Measurements from ENCODE around the gene STAC3. TPM values are rescaled to one million over a fixed set of nuclear protein-coding genes. Genes with fewer than 3 reads are reported as not detected.

The STAC3 gene
- total and polyA plus RNA-seq, 12 donors = 0.30 to 2.9 (median 0.98) TPM

DNA sequence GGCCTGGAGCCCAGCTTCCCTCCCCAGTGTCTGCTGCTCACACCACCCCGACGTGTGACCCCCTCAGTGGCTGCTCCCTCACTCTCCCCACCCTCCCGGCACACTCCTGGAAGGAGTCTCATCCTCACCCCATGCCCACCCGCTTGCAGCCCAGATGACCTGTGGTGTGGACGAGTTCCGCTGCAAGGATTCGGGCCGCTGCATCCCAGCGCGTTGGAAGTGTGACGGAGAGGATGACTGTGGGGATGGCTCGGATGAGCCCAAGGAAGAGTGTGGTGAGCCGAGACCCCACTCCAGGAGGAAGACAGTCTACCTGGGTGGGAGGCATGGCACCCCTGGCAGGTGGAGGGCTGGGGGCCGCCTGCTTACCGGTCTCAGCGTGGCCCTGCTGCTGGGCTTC is 49.4 kb downstream of the STAC3 start:
- no peak overlapping the region for H3K27ac ChIP-seq

DNA sequence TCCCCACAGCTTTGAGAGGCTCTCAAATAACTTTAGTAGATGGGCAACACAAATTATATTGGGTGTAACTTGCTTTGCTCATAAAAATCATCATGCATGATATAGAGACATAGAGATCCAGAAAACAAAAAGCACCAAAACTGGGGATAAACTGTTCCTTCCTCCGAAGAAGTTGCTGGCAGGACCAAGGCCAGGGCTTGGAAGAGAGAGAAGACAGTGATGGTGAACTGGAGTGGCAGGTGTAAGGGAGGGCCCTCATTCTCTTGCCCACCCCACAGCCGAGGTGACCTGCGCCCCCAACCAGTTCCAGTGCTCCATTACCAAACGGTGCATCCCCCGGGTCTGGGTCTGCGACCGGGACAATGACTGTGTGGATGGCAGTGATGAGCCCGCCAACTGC is 49.8 kb downstream of the STAC3 start:
- ATAC-seq = no peak
- TF ChIP-seq, protein P1, sequence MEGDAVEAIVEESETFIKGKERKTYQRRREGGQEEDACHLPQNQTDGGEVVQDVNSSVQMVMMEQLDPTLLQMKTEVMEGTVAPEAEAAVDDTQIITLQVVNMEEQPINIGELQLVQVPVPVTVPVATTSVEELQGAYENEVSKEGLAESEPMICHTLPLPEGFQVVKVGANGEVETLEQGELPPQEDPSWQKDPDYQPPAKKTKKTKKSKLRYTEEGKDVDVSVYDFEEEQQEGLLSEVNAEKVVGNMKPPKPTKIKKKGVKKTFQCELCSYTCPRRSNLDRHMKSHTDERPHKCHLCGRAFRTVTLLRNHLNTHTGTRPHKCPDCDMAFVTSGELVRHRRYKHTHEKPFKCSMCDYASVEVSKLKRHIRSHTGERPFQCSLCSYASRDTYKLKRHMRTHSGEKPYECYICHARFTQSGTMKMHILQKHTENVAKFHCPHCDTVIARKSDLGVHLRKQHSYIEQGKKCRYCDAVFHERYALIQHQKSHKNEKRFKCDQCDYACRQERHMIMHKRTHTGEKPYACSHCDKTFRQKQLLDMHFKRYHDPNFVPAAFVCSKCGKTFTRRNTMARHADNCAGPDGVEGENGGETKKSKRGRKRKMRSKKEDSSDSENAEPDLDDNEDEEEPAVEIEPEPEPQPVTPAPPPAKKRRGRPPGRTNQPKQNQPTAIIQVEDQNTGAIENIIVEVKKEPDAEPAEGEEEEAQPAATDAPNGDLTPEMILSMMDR (IDR thresholded peaks at IDR 0.05) = no peak
- no peaks in the 10 kb centered on the region for H3K9me3 ChIP-seq
- H3K27ac ChIP-seq = no peak overlapping the region
- no peaks in the 10 kb centered on the region for H3K4me1 ChIP-seq
- no peaks in the 10 kb centered on the region for H3K27me3 ChIP-seq
- H3K36me3 ChIP-seq = peaks cover 0 to 100% (median 73%) of the 10 kb centered on the region in 9 donors
- 79 to 84% methylated on average over 8 of the region's 8 CpGs for WGBS, 2 donors
- intact Hi-C loops (cut with DNase I) = no loop called here
- no peak for DNase-seq
- no peak overlapping the region for H3K4me3 ChIP-seq

More for the DNA sequence above, 49.4 kb downstream of the STAC3 start:
- intact Hi-C loops (cut with DNase I) = no loop called here
- DNase-seq = no peak
- H3K4me3 ChIP-seq = no peak overlapping the region
- WGBS, 2 donors = 86 to 87% methylated on average over 16 of the region's 16 CpGs
- H3K27me3 ChIP-seq = no peaks in the 10 kb centered on the region
- no peaks in the 10 kb centered on the region for H3K4me1 ChIP-seq
- peaks cover 0 to 100% (median 73%) of the 10 kb centered on the region in 9 donors for H3K36me3 ChIP-seq
- TF ChIP-seq, protein P1 (IDR thresholded peaks at IDR 0.05) = no peak
- ATAC-seq = no peak
- H3K9me3 ChIP-seq = no peaks in the 10 kb centered on the region

DNA sequence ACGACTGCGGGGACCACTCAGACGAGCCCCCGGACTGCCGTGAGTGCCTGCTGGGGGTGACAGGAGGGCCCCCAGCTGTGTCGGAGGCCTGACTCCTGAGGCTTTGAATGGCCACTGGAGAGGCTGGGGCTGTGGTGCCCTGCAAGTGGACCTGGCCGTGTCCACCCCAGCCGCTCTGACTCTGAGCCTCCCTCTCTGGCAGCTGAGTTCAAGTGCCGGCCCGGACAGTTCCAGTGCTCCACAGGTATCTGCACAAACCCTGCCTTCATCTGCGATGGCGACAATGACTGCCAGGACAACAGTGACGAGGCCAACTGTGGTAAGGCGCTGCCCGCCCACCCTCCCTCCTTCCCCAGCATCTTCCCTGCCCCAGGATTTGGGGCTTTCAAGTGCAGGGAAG is 50.5 kb downstream of the STAC3 start:
- Histone ChIP-seq H3K4me3 (no peak overlapping the region), H3K9me3 (no peaks in the 10 kb centered on the region), H3K4me1 (no peaks in the 10 kb centered on the region), H3K36me3 (peaks cover 0 to 100% (median 78%) of the 10 kb centered on the region in 9 donors), H3K27ac (no peak overlapping the region), H3K27me3 (no peaks in the 10 kb centered on the region)
- TF ChIP-seq, protein P1 (IDR thresholded peaks at IDR 0.05) = no peak
- intact Hi-C loops (cut with DNase I) = no loop called here
- DNase-seq = no peak
- no peak for ATAC-seq
- WGBS, 2 donors = 92 to 94% methylated on average over 15 of the region's 15 CpGs

DNA sequence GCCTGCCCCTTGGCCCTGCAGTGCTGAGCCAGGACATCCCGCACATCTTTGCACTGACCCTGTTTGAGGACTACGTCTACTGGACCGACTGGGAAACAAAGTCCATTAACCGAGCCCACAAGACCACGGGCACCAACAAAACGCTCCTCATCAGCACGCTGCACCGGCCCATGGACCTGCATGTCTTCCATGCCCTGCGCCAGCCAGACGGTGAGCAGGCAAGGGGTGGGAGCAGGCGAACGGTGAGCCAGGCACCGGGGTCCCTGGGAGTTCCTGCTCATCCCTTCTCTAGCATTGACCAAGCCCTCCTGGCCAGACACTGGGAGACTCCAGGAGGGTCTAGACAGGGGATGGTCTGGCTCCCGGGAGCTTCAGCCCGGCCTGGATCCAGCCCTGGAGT is 51.8 kb downstream of the STAC3 start:
- Histone ChIP-seq H3K4me3 (no peak overlapping the region), H3K9me3 (no peaks in the 10 kb centered on the region), H3K36me3 (peaks cover 0 to 100% (median 81%) of the 10 kb centered on the region in 9 donors), H3K27me3 (no peaks in the 10 kb centered on the region), H3K4me1 (no peaks in the 10 kb centered on the region), H3K27ac (no peak overlapping the region)
- DNase-seq (no peak), ATAC-seq (no peak)
- 90% methylated on average over 15 of the region's 15 CpGs for WGBS, 2 donors
- TF ChIP-seq, protein P1 (IDR thresholded peaks at IDR 0.05) = no peak
- intact Hi-C loops (cut with DNase I) = no loop called here

All from heart right ventricle (tissue), 16 donors.